ENCODE measurements around the gene NCLN. TPM values are rescaled to one million over a fixed set of nuclear protein-coding genes. Genes with fewer than 3 reads are reported as not detected.
"Not testable (repeated sequence)": the region's sequence is repeated elsewhere in the genome, so short reads cannot be mapped to it uniquely, and the experiment has no call there.

Gene NCLN
- total RNA-seq, 1 experiment from 2014 or later = 125 TPM

GRCh38 chr19:3196933-3197205 is 11.1 kb downstream of the NCLN start:
- DNase-seq (ENCODE audit: low read depth) = no peak

GRCh38 chr19:3198901-3199700 is 13.4 kb downstream of the NCLN start:
- no peak for DNase-seq (ENCODE audit: low read depth)

- no peak for DNase-seq (ENCODE audit: low read depth)
Observed at GRCh38 chr19:3201072-3201700, 15.5 kb downstream of the NCLN start.

- no peak for DNase-seq (ENCODE audit: low read depth)
Observed at GRCh38 chr19:3201911-3202310, 16.2 kb downstream of the NCLN start.

GRCh38 chr19:3202346-3202745 is 16.6 kb downstream of the NCLN start:
- DNase-seq (ENCODE audit: low read depth) = no peak

DNA sequence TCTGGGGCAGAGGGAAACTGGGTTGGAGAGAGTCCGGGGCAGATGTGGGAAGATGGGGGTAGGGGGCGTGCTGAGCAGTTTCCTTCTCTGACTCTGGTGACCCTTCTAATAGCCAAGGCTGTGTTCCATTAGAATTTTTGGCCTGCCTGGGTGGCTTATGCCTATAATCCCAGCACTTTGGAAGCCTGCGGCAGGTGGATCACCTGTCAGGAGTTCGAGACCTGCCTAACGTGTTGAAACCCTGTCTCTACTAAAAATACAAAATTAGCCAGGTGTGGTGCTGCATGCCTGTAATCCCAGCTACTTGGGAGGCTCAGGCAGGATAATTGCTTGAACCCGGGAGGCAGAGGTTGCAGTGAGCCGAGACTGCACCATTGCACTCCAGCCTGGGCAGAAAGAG is 17.2 kb downstream of the NCLN start:
- DNase-seq (ENCODE audit: low read depth) = not testable (repeated sequence)

DNA sequence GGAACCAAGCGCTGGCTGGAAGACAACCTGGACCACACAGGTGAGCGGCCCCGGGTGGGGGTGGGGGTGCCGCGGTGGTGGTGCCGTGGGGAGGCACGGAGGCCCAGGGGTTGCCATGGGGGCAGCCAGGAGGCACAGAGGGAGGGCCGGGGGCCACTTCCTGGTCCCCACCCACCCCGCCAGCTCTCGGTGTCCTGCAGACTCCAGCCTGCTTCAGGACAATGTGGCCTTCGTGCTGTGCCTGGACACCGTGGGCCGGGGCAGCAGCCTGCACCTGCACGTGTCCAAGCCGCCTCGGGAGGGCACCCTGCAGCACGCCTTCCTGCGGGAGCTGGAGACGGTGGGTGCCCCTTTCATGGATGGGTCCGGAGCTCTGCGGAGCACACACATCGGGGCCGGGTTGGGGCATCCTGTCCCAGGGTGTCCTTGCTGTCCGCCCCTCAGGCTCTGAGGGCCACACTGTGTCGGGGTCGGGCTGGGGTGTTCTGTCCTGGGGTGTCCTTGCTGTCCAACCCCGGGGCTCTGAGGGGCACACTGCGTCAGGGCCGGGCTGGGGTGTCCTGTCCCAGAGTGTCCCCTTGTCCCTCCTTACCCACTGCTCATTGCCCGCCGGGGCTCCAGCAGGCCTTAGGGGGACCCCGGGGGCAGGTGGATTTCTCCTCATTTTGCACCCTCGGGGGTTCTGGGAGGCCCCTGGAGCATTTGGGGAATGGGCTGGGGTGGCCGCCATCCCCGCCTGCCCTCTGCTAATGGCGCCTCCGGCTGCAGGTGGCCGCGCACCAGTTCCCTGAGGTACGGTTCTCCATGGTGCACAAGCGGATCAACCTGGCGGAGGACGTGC is 18.3 kb downstream of the NCLN start:
- DNase-seq (ENCODE audit: low read depth) = no peak

- DNase-seq (ENCODE audit: low read depth) = no peak
Observed at GRCh38 chr19:3204646-3205275, 19.0 kb downstream of the NCLN start.

DNA sequence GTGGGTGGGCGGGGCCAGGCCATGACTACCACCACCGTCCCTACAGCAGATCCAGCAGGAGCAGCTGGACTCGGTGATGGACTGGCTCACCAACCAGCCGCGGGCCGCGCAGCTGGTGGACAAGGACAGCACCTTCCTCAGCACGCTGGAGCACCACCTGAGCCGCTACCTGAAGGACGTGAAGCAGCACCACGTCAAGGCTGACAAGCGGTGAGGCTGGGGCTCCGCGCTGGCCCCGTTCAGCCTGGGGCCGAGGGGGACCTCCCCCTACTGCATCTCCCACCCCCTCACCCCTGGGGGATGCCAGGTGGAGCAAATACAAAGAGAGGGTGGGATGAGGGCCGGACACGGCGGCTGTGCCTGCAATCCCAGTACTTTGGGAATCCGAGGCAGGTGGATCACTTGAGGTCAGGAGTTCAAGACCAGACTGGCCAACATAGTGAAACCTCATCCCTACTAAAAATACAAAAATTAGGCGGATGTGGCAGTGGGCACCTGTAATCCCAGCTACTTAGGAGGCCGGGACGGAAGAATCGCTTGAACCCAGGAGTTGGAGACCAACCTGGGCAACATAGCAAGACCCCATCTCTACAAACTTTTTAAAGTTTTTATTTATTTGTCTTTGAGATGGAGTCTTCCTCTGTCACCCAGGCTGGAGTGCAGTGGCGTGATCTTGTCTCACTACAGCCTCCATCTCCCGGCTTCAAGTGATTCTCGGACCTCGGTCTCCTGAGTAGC is 20.7 kb downstream of the NCLN start:
- DNase-seq (ENCODE audit: low read depth) = no peak

DNA sequence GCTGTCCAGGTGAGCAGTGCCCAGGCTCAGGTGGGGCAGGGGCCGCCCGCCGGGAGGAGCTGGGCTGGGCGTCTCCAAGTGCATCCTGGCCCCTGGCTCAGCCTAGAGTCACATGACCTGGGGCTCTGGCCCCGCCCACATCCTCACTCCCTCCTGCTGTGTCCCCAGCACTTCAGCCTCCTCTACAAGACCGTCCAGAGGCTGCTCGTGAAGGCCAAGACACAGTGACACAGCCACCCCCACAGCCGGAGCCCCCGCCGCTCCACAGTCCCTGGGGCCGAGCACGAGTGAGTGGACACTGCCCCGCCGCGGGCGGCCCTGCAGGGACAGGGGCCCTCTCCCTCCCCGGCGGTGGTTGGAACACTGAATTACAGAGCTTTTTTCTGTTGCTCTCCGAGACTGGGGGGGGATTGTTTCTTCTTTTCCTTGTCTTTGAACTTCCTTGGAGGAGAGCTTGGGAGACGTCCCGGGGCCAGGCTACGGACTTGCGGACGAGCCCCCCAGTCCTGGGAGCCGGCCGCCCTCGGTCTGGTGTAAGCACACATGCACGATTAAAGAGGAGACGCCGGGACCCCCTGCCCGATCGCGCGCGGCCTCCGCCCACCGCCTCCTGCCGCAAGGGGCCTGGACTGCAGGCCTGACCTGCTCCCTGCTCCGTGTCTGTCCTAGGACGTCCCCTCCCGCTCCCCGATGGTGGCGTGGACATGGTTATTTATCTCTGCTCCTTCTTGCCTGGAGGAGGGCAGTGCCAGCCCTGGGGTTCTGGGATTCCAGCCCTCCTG is 21.9 kb downstream of the NCLN start:
- no peak for DNase-seq (ENCODE audit: low read depth)

DNA sequence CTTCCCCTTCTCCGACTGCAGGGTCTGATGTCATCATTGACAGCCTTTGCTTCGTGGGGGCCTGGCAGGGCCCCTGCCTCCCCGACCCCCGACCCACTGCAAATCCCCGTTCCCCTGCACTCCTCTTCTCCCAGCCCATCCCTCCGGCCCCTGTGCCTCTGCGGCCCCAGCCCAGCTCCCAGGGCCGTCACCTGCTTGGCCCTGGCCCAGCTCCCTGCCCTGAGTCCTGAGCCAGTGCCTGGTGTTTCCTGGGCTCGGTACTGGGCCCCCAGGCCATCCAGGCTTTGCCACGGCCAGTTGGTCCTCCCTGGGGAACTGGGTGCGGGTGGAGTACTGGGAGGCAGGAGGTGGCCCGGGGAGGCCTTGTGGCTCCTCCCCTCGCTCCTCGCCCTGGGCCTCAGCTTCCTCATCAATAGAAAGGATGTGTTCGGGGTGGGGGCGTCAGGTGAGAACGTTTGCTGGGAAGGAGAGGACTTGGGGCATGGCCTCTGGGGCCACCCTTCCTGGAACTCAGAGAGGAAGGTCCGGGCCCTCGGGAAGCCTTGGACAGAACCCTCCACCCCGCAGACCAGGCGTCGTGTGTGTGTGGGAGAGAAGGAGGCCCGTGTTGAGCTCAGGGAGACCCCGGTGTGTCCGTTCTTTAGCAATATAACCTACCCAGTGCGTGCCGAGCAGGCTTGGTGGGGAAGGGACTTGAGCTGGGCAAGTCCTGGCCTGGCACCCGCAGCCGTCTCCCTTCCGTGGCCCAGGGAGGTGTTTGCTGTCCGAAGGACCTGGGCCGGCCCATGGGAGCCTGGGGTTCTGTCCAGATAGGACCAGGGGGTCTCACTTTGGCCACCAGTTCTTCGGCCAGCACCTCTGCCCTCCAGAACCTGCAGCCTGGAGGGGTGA is 22.8 kb downstream of the NCLN start:
- DNase-seq (ENCODE audit: low read depth) = no peak

GRCh38 chr19:3210347-3211017 is 24.8 kb downstream of the NCLN start:
- peak; percentile 44 for DNase-seq (ENCODE audit: low read depth)

DNA sequence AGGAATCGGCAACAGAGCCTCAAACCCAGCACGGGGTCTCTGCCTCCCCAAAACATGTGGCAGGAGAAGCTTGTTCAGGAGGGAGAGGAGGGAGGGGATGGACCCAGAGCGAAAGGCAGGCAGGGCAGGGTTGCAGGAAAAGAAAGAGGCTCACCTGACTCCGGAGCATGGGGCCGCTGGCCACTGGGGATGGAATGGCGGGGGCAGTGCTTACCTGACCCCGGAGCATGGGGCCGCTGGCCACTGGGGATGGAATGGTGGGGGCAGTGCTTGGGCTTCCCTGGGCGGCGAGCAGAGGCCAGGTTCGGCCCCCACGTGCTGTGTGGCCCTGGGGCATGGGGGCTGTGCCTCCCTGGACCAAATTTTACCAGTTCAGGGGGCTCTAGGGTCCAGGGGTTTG is 25.5 kb downstream of the NCLN start:
- DNase-seq (ENCODE audit: low read depth) = no peak

- no peak for DNase-seq (ENCODE audit: low read depth)
Observed at GRCh38 chr19:3213159-3213558, 27.4 kb downstream of the NCLN start.

GRCh38 chr19:3216874-3217273 is 31.1 kb downstream of the NCLN start:
- no peak for DNase-seq (ENCODE audit: low read depth)

DNA sequence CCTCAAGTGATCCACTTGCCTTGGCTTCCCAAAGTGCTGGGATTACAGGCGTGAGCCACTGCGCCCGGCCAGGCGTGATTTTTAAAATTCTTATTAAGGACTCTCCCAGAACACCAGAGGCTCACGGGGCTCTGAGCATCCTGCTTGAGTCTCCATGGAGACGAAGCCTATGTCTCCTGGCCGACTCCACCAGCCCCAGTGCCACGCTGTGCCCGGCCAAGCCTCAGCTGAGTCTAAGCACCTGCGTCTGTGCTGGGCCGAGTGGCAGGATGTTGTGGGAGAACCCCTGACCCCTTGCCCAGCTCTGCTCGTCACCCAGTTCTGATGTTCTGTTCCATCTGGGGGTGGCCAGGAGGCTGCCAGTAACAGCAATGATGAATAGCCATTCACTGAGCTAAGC is 34.8 kb downstream of the NCLN start:
- DNase-seq (ENCODE audit: low read depth) = no peak

DNA sequence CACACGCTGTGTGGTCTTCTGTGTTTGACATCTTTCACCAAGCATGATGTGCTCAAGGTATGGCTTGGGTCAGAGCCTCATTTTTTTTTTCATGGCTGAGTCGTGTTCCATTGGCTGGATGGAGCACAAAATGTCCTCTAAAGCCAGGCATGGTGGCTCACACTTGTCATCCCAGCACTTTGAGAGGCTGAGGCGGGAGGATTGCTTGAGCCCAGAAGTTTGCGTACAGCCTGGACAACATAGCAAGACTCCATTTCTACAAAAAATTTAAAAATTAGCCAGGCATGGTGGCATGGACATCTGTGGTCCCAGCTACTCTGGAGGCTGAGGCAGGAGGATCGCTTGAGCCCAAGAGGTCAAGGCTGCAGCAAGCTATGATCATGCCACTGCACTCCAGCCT is 35.8 kb downstream of the NCLN start:
- not testable (repeated sequence) for DNase-seq (ENCODE audit: low read depth)

- no peak for DNase-seq (ENCODE audit: low read depth)
Observed at GRCh38 chr19:3222709-3223108, 37.0 kb downstream of the NCLN start.
